Activated effector memory CD4-positive, alpha-beta T cell treated with Interleukin-2 at 50 U/mL for 16 hours (primary cell): Measurements from ENCODE around the gene SCD5.

ENCODE experiments used
- DNase-seq: peaks from one replicate; pipeline ENCODE4 v3.0.0-alpha.2; 2020

The SCD5 gene

DNA sequence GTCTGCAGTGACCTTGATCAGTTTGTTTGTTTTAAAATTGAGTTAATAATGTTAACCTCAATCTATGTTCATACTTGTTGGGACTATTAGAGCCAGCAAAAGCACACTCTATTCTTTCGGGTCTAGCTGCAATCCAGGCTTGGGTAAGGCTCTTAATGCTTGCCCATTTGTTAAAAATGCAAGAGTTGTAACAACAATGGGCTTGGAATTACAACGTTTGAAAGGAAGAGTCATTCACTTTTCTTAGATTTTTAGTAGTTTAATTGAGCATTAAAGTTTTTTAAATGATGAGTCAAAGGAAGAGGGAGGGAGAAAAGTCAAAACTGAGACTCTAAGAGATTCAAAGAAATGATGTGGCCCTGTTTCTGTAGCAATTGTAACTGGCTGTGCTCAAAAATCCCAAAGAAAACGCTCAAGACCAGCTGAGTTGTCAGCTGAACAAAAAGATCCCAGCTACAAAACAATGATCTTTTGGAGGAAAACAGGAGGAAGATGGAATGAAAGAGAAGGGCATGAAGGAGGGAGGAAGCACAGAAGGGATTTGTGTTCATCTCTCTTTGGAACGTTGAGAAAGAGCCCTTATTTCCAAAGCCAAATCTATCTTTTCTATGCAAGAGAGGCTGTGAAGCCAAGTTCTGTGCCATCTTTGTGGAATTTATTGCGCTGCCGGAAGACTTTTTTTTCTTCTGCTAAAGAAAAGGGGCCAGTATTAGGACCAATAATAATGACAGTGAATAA lies 5.5 kb downstream of the SCD5 start:
- no peak for DNase-seq

- DNase-seq = no peak
These were observed 7.4 kb downstream of the SCD5 start for GRCh38 chr4:82791179-82791578.

DNA sequence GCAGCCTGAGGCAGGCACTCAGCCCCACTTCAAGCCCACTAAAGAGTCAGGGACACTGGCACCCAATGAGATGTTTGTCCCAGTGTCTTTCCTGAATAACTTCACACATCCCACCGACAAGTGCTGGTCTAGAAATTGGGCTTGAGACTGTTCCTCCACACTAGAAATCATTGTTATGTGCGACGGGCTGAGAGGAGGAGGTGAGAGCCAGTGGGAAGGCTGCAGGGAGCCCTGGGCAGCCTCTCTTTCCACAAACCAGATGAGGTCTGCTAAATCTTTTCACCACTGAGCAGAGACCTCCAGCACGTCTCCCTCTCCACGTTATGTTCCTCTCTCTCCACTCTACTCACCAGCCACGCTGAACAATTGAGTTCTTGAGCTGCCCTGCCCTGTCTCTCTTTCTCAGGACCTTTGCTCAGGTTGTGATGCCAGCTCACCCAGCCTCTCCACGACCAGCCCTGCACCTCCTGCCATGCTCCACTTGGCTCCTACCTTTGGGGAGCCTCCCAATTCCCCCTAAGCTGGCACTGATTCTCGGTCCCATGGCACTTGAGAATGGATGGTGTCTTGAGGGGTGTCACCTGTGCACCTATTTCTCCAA lies 8.4 kb downstream of the SCD5 start:
- no peak for DNase-seq

GRCh38 chr4:82789025-82789776 lies 9.4 kb downstream of the SCD5 start:
- DNase-seq = no peak

DNA sequence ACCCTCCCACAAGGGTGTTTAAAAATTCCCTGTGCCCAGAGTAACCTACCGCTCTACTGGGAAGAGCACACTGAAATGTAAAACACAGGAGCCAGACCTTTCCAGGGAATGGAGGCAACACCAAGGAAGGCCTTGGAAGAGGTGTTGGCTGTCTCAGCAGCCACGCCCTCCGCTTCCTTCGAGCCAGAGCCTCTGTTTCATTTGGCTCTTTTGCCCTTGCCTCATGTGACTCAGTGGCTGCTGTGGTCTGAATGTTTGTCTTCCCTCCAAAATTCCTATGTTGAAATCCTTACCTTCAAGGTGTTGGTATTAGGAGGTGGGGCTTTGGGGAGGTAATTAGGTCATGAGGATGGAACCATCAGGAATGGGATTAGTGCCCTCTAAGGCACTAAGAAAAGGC lies 11.3 kb downstream of the SCD5 start:
- no peak for DNase-seq

DNA sequence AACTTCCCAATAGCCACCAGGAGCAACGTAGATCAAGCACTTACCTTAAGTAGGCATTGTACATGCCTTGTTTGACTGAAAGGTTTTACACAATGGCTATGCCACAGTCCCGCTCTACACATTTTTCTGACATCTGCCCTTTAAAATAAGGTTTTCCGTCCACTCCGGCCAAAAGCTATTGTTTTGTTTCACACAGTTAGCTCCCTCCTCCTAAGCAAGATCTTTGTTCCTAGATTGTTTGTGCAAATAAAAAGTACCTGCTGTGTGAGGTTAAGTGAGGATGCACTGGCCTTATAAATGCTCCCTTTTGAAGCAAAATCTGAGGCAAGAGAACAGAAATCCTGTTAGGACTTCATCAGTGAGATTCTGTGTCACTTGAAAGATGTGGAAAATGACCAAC lies 11.8 kb downstream of the SCD5 start:
- DNase-seq = no peak

- DNase-seq = no peak
These were observed 12.8 kb downstream of the SCD5 start for GRCh38 chr4:82785611-82786400.

GRCh38 chr4:82784681-82785610 lies 13.7 kb downstream of the SCD5 start:
- DNase-seq = no peak

- DNase-seq = no peak
These were observed 15.8 kb downstream of the SCD5 start for GRCh38 chr4:82782626-82783345.

DNA sequence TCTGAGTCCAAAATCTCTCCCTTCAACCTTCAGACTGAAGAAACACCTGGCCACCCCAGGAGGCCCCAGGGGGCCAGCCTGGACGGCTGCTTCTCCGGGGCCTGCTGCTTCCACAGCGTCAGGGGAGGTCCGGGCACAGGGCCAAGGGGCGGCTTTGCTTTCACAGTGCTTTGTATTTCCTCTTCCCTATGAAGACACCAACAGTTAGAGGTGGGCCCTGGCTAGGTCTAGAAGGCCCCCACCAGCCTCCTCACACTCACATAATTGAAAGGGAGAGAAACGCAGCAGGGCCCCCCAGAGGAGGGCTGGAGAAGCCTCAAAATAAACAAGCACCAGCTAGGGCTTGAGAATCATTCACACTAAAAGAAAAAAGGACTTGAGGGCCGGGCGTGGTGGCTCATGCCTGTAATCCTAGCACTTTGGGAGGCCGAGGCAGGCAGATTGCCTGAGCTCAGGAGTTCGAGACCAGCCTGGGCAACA lies 17.8 kb downstream of the SCD5 start:
- no peak for DNase-seq

DNA sequence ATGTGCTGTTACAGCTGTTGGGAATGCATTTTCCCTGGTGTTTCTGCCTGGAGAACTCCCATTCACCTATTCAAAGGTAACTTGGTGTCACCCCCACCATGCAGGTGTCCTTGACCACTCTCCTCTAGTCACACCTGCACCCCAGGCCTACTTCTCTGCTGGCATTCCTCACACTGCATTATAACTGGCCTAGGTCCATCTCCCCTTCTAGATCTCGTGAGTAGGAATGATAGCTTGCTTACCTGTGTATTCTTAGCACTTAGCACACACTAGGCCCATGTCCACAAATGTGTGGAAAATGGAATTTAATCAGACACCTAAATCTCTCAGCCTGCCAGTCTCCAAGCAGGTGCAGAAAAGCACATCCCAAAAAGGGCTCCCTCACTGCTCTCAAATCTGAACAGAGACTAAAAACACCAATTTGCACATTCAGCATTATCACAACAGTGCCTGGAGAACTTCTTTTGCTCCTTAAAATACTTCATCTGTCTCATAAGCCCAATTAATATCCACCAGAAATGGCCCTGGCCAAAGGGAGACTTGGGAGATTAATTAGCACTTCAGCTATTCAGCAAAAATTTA lies 18.3 kb downstream of the SCD5 start:
- DNase-seq = no peak

- DNase-seq = no peak
These were observed 19.6 kb downstream of the SCD5 start for GRCh38 chr4:82779032-82779431.

- no peak for DNase-seq
These were observed 20.6 kb downstream of the SCD5 start for GRCh38 chr4:82777857-82778525.

GRCh38 chr4:82776925-82777542 lies 21.6 kb downstream of the SCD5 start:
- DNase-seq = no peak

GRCh38 chr4:82775243-82775642 lies 23.4 kb downstream of the SCD5 start:
- no peak for DNase-seq

DNA sequence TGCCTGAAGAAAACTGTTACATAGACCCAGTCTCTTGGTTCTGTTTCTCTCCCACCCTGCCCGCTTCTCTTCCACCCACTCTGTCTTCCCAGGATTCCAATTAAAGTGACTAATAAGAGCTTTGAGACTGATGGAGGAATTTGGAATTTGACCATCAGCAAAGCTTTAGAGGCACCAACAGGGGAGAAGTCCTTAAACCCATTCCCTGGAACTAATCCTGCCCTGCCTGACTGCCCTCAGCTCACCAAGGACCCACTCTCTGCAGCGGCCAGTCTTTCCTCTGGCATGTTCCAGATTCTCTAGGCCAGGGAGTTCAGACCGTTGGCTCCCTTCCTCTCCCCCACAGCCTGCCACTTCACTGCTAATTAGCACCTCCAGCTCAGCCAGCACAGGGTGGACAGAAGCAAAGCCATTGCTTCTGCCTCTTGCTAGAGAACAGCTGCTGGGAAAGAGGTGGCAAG lies 23.9 kb downstream of the SCD5 start:
- DNase-seq = no peak

DNA sequence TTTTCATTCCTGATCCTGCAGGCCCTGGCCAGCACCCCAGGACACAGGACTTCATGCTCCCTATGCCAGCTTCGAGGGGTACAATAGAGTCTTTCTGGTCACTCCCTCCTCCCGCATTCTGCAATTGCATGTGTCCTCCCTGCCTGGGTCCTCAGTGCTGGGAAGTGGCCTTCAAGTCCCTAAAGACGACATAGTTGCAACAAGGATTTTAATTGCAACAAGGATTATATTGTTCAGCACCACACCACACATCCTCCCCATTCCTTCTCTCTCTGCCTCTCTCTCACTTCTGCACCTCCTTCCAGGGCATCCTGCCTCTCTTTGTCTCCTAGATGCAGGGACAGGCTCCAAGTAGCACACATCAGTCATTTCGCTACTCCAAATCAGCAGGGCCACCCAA lies 25.5 kb downstream of the SCD5 start:
- no peak for DNase-seq

DNA sequence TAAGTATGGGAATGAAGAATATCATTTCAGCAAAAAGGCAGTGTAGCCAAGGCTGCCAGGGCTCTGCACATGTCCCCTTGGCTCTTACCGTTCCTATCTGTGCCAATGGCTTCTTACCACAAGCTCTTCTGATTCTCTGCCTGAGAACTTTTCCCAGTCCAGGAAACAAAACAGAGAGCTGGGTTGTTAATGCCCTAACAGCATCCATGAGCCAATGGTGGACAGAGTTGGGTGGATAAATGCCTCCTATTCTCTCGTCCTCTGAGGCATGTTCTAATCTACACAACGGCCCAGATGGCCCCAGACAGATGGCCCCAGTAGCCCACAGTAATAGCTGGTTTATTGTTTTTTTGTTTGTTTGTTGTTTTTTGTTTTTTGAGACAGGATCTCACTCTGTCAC lies 28.0 kb downstream of the SCD5 start:
- DNase-seq = no peak

DNA sequence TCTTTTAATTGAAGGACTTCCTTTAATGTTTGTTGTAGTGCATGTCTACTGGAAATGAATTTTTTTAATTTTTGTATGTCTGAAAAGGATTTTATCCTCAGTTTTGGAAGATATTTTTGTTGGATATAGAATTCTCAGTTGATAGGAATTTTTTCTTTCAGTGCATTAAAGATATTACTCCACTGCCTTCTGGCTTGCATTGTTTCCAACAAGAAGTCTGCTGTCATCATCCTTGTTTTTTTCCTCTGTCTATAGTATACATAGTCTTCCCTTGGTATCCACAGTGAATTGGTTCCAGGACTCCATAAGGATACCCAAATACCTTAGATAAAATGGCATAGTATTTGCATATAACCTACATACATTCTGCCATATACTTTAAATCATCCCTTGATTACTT lies 33.5 kb downstream of the SCD5 start:
- DNase-seq = no peak

DNA sequence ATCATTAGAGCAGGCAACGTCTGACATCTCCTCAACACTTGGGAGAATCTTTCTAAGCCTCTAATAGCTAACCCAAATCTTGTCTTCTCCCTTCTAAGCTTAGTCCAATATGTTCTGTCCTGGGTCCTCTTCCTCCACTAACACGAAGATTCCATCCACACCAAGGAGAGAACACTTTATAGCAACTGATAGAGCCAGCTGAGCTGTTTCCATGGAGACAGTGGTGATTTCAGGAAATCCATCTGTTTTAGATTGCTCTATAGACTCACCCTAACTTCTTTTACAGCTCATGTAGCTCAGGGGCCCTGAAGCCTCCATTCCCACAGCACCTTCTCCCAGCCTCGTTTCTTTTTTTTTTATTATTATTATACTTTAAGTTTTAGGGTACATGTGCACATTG lies 37.4 kb downstream of the SCD5 start:
- DNase-seq = no peak
